ENCODE data around the gene MPP3. TPM values are rescaled to one million over a fixed set of nuclear protein-coding genes. Genes with fewer than 3 reads are reported as not detected.

Gene MPP3
- total and polyA plus RNA-seq, 2 donors: 0.61 to 1.5 TPM

DNA sequence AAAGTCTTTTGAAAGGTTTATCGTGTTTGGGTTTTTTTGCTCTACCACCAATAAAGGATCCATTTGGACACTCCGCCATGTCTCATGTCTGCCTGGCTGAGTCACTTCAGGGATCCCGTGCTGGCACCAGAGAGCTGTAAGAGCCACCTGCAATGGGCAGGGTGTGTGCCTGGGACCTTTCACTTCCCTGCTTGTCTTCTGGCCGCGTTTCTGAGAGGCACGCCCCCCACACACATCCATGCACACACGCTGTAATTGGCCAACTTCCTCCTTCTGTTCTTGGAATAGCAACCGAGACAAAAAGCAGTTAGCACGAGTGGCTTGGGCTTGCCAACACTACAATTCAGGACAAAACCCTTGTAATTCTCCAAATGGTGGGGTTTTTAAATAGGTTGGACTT is 64.6 kb downstream of the MPP3 start:
- no peaks in the 10 kb centered on the region for H3K27me3 ChIP-seq (ENCODE audit: control insufficient read depth in 2 of 2, insufficient read depth in 1 of 2, low read length in 1 of 2)
- no peak overlapping the region for H3K4me3 ChIP-seq (ENCODE audit: low read length in 2 of 2)
- no peak overlapping the region for H3K27ac ChIP-seq (ENCODE audit: low read depth in 1 of 2, low read length in 1 of 2)
- H3K36me3 ChIP-seq (ENCODE audit: control insufficient read depth in 2 of 2, insufficient read depth in 2 of 2, low read length in 1 of 2): peaks cover 2 to 4% of the 10 kb centered on the region in 2 donors
- 23% methylated on average over 9 of the region's 9 CpGs for WGBS
- no peaks in the 10 kb centered on the region for H3K9me3 ChIP-seq (ENCODE audit: control insufficient read depth in 2 of 2, insufficient read depth in 1 of 2, low read length in 1 of 2)
- peaks cover 0 to 3% of the 10 kb centered on the region in 2 donors for H3K4me1 ChIP-seq (ENCODE audit: control insufficient read depth in 2 of 2, insufficient read depth in 2 of 2, low read length in 2 of 2)
- DNase-seq (ENCODE audit: low read depth in 6 of 9, low spot score in 9 of 9): peak in 1 of 9 donors; percentile 16

DNA sequence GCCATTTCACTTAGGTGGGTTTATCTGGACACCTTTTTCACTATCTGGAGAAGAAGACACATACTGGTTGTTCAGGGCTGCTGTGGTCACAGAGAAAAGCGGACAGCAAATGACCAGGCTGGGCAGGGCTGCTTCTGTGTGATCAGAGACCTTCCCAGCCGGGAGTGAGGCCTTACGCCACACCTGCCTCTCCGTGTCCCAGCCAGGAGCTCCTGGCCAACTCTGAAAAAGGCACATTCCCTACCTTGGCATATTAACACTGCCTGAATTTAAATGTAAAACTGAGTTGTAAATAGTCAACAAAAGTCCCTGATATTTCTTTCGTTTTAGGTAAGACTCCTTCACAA is 65.3 kb downstream of the MPP3 start:
- Histone ChIP-seq H3K27ac (ENCODE audit: low read depth in 1 of 2, low read length in 1 of 2) (no peak overlapping the region), H3K4me3 (ENCODE audit: low read length in 2 of 2) (no peak overlapping the region), H3K27me3 (ENCODE audit: control insufficient read depth in 2 of 2, insufficient read depth in 1 of 2, low read length in 1 of 2) (no peaks in the 10 kb centered on the region), H3K9me3 (ENCODE audit: control insufficient read depth in 2 of 2, insufficient read depth in 1 of 2, low read length in 1 of 2) (no peaks in the 10 kb centered on the region), H3K36me3 (ENCODE audit: control insufficient read depth in 2 of 2, insufficient read depth in 2 of 2, low read length in 1 of 2) (peaks cover 2 to 4% of the 10 kb centered on the region in 2 donors), H3K4me1 (ENCODE audit: control insufficient read depth in 2 of 2, insufficient read depth in 2 of 2, low read length in 2 of 2) (no peaks in the 10 kb centered on the region)
- 86% methylated on average over 5 of the region's 5 CpGs for WGBS
- no peak for DNase-seq (ENCODE audit: low read depth in 6 of 9, low spot score in 9 of 9)

DNA sequence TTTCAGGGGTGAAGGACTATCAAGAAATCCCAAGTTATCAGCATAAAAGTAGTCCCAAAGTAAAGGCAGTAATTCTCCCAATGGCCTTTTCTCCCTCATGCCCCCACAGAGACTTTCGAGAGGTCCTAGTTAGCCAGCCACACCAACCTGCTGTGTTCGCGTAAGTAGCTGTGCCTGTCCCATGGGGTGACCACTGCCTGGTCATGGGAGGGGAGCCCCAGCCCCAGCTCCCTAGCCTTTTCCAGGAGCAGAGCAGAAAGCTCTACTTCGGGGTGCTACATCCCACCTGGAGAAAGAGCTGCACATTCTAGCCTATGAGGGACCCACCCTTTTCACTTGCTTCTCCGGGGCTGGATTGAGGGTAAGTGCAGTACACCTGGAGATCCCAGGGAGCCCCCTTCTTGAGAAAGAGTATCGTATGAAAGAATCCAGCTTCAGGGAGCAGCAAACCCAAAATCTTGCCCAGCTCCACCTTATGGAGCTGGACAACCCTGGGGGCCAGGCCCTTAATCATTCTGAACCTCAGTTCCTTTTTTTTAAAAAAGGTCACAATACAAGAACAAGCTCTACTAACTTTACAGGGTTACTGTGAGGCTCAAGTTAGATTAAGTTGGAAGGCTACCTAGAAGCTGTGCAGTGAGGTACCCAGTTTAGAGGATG is 65.8 kb downstream of the MPP3 start:
- H3K36me3 ChIP-seq (ENCODE audit: control insufficient read depth in 2 of 2, insufficient read depth in 2 of 2, low read length in 1 of 2): peaks cover 2 to 4% of the 10 kb centered on the region in 2 donors
- 88% methylated on average over 6 of the region's 6 CpGs for WGBS
- no peak overlapping the region for H3K4me3 ChIP-seq (ENCODE audit: low read length in 2 of 2)
- no peaks in the 10 kb centered on the region for H3K9me3 ChIP-seq (ENCODE audit: control insufficient read depth in 2 of 2, insufficient read depth in 1 of 2, low read length in 1 of 2)
- no peak for DNase-seq (ENCODE audit: low read depth in 6 of 9, low spot score in 9 of 9)
- H3K4me1 ChIP-seq (ENCODE audit: control insufficient read depth in 2 of 2, insufficient read depth in 2 of 2, low read length in 2 of 2): no peaks in the 10 kb centered on the region
- no peaks in the 10 kb centered on the region for H3K27me3 ChIP-seq (ENCODE audit: control insufficient read depth in 2 of 2, insufficient read depth in 1 of 2, low read length in 1 of 2)
- H3K27ac ChIP-seq (ENCODE audit: low read depth in 1 of 2, low read length in 1 of 2): no peak overlapping the region

DNA sequence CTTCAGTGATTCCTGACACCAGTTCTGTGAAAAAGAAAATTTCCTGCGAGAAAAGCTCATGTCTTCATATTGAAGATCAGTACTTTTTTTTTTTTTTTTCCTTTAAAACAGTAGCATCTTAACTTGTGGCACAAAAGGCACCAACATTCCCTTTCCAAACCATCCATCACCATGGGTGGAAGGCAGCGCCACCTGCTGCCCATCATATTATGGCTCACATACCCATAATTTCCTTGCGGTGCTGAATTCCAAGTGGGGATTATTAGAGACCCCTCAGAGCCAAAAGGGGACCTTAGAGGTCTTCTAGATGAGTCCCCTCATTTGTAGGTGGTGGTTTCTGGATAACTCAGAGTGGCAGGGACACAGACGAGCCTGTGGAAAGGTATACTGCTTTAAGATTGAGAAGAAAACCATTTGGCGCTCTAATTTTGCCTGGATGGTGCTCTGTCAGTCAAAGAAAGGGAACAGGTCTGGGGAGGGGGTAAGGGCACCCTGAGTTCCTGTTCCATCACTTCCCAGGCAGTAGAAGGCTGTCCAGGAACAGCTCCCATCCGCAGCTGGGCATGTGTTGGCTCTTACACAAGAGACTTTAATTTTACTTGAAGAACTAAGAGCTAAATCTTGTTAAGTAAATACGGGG is 66.4 kb downstream of the MPP3 start:
- DNase-seq (ENCODE audit: low read depth in 6 of 9, low spot score in 9 of 9): peak in 3 of 9 donors; percentile 30 to 50 (median 35)
- Histone ChIP-seq H3K27me3 (ENCODE audit: control insufficient read depth in 2 of 2, insufficient read depth in 1 of 2, low read length in 1 of 2) (no peaks in the 10 kb centered on the region), H3K4me1 (ENCODE audit: control insufficient read depth in 2 of 2, insufficient read depth in 2 of 2, low read length in 2 of 2) (no peaks in the 10 kb centered on the region), H3K27ac (ENCODE audit: low read depth in 1 of 2, low read length in 1 of 2) (no peak overlapping the region), H3K36me3 (ENCODE audit: control insufficient read depth in 2 of 2, insufficient read depth in 2 of 2, low read length in 1 of 2) (peaks cover 2 to 4% of the 10 kb centered on the region in 2 donors), H3K9me3 (ENCODE audit: control insufficient read depth in 2 of 2, insufficient read depth in 1 of 2, low read length in 1 of 2) (no peaks in the 10 kb centered on the region), H3K4me3 (ENCODE audit: low read length in 2 of 2) (no peak overlapping the region)
- 82% methylated on average over 7 of the region's 7 CpGs for WGBS

DNA sequence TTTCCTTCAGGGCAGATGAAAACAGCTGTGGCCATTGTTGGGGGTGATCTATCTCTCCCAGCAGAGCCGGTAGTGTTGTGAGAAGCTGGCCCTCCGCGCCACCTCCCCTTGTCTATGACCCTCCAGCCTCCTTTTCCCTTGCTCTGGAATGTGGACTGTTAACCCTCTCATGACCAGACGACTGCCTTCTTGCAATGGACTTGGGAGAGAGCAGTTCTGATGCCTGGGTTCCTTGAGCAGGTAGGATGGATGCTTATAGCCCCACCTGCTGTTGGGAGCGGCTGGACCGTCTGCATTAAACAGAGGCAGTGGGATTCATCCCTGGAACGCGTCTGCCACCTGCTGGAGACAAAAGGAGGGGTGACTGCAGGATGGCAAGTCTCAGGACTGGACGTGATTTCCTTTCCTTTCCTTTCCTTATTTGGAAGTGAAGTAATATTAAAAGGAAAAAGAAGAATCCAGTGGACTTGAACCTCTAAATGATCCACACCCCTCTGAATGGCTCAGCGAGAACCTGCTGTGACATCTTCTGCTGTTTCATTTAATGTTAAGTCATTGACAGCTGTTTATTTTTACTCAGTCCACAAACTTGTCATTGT is 72.6 kb downstream of the MPP3 start:
- Histone ChIP-seq H3K36me3 (ENCODE audit: control insufficient read depth in 2 of 2, insufficient read depth in 2 of 2, low read length in 1 of 2) (no peaks in the 10 kb centered on the region), H3K4me3 (ENCODE audit: low read length in 2 of 2) (no peak overlapping the region), H3K4me1 (ENCODE audit: control insufficient read depth in 2 of 2, insufficient read depth in 2 of 2, low read length in 2 of 2) (no peaks in the 10 kb centered on the region), H3K27ac (ENCODE audit: low read depth in 1 of 2, low read length in 1 of 2) (no peak overlapping the region), H3K27me3 (ENCODE audit: control insufficient read depth in 2 of 2, insufficient read depth in 1 of 2, low read length in 1 of 2) (peaks cover 14 to 36% of the 10 kb centered on the region in 2 donors), H3K9me3 (ENCODE audit: control insufficient read depth in 2 of 2, insufficient read depth in 1 of 2, low read length in 1 of 2) (no peaks in the 10 kb centered on the region)
- WGBS: 21% methylated on average over 10 of the region's 10 CpGs
- peak; percentile 62 to 90 (median 81) for DNase-seq (ENCODE audit: low read depth in 6 of 9, low spot score in 9 of 9)

DNA sequence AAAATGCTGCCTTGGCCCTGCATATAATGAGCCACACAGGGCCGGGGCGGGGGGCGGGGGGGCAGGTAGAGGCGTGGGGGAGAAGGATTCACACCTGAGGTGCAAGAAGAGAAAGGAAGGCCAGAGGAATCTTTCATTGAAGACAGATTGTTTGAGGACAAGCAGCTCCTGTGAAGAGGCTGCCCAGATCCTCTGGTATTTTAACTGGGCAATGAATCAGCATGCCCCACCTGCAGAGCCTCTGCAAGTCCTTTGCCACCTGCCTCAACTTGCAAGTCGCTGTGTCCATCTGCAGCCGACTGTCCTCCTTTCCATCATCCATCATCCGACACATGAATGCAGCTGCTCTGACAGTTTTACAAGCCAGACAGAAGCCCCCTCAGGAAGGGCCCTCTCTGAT is 73.1 kb downstream of the MPP3 start:
- no peaks in the 10 kb centered on the region for H3K36me3 ChIP-seq (ENCODE audit: control insufficient read depth in 2 of 2, insufficient read depth in 2 of 2, low read length in 1 of 2)
- WGBS: 93% methylated on average over 7 of the region's 7 CpGs
- peaks cover 19 to 41% of the 10 kb centered on the region in 2 donors for H3K27me3 ChIP-seq (ENCODE audit: control insufficient read depth in 2 of 2, insufficient read depth in 1 of 2, low read length in 1 of 2)
- H3K4me3 ChIP-seq (ENCODE audit: low read length in 2 of 2): no peak overlapping the region
- H3K4me1 ChIP-seq (ENCODE audit: control insufficient read depth in 2 of 2, insufficient read depth in 2 of 2, low read length in 2 of 2): no peaks in the 10 kb centered on the region
- no peaks in the 10 kb centered on the region for H3K9me3 ChIP-seq (ENCODE audit: control insufficient read depth in 2 of 2, insufficient read depth in 1 of 2, low read length in 1 of 2)
- DNase-seq (ENCODE audit: low read depth in 6 of 9, low spot score in 9 of 9): no peak
- H3K27ac ChIP-seq (ENCODE audit: low read depth in 1 of 2, low read length in 1 of 2): no peak overlapping the region

DNA sequence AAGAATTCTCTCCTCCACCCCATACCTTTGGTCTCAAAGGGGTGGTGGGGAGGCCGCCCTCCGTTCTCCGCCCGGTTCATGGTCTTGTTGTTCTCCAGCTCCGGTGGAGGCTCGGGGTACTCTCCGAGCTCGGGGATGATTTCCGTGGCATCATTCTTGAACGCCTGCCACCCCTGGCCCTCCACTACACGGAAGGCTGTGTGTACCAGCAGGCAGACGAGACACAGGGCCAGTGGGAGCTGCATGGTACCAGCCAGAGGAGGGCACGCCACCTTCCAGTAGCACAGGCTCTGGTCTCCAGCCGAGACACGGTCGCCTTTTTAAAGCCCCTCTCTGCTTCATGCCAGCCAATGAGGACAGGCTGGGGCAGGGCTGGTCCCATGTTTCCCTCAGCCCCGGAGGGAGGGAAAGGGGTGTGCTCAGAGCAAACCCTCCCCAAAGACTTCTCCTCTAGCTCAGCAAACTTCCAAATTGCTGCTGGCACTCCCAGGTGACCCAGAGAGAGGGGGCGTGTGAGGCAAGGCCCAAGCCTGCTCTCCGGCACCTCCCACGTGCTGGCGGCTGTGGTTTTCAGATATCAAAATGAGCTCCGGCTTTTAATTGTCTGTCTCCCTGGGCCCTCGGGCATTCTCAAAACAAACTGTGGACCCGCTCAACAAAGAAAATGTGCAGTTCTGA is 74.3 kb downstream of the MPP3 start, which contains the start of gene SOST:
Gene SOST (minus strand): TSS at position 295 of the 678 bp plus-strand sequence. CDS start 50 bp downstream, at position 245.
- Histone ChIP-seq H3K36me3 (ENCODE audit: control insufficient read depth in 2 of 2, insufficient read depth in 2 of 2, low read length in 1 of 2) (no peaks in the 10 kb centered on the region), H3K4me3 (ENCODE audit: low read length in 2 of 2) (no peak within 1 kb of the TSS), H3K27me3 (ENCODE audit: control insufficient read depth in 2 of 2, insufficient read depth in 1 of 2, low read length in 1 of 2) (peaks cover 26 to 50% of the 10 kb centered on the region in 2 donors), H3K9me3 (ENCODE audit: control insufficient read depth in 2 of 2, insufficient read depth in 1 of 2, low read length in 1 of 2) (no peaks in the 10 kb centered on the region), H3K27ac (ENCODE audit: low read depth in 1 of 2, low read length in 1 of 2) (no peak within 1 kb of the TSS), H3K4me1 (ENCODE audit: control insufficient read depth in 2 of 2, insufficient read depth in 2 of 2, low read length in 2 of 2) (no peaks in the 10 kb centered on the region)
- DNase-seq (ENCODE audit: low read depth in 6 of 9, low spot score in 9 of 9): no peak
- 95% methylated on average over 24 of the region's 24 CpGs for WGBS

DNA sequence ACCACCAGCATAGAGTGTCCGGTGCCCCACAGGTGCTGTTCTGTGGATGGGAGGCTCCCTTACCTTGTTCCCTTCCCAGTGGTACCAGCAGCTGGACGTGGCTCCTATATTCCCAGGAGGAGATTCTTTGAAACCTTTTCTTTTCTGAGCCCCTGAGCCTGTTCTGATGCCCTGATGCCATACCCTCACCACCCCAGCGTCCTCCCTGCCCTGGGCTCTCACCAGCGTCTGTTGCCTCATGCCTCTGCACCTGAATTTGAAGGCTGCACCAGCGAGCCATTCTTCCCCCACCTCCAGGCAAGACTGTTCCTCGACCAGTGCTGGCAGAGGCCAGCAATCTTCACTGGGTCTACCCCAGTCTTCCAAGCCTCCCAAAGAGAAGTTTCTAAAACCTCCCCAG is 74.9 kb downstream of the MPP3 start:
- 87% methylated on average over 6 of the region's 6 CpGs for WGBS
- H3K27ac ChIP-seq (ENCODE audit: low read depth in 1 of 2, low read length in 1 of 2): no peak overlapping the region
- peaks cover 30 to 55% of the 10 kb centered on the region in 2 donors for H3K27me3 ChIP-seq (ENCODE audit: control insufficient read depth in 2 of 2, insufficient read depth in 1 of 2, low read length in 1 of 2)
- H3K36me3 ChIP-seq (ENCODE audit: control insufficient read depth in 2 of 2, insufficient read depth in 2 of 2, low read length in 1 of 2): no peaks in the 10 kb centered on the region
- H3K4me3 ChIP-seq (ENCODE audit: low read length in 2 of 2): no peak overlapping the region
- no peaks in the 10 kb centered on the region for H3K4me1 ChIP-seq (ENCODE audit: control insufficient read depth in 2 of 2, insufficient read depth in 2 of 2, low read length in 2 of 2)
- no peaks in the 10 kb centered on the region for H3K9me3 ChIP-seq (ENCODE audit: control insufficient read depth in 2 of 2, insufficient read depth in 1 of 2, low read length in 1 of 2)
- no peak for DNase-seq (ENCODE audit: low read depth in 6 of 9, low spot score in 9 of 9)

DNA sequence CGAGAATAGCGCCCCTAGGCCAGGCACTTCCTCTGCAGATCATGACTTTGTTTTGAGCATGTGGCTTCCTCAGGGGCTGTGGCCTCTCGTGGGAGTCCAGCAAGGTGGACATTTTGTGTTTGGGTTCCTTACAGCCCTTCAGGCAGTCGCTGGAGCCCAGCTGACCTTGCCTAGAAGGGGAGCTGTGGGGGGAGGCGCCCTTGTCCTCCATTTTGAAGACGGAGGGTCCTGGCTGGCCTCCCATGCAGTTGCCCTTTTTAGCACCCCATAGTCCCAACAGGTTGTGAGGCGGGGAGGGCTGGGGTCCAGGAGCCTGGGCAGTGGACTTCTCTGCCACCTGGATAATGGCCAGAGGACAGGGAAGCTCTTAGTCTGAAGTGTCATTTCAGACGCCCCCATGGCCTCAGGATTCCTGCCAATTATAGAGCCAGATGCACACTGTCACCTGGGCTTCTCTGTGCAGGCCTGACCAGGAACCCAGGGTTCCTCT is 75.7 kb downstream of the MPP3 start:
- no peak for DNase-seq (ENCODE audit: low read depth in 6 of 9, low spot score in 9 of 9)
- no peaks in the 10 kb centered on the region for H3K36me3 ChIP-seq (ENCODE audit: control insufficient read depth in 2 of 2, insufficient read depth in 2 of 2, low read length in 1 of 2)
- 89% methylated on average over 8 of the region's 8 CpGs for WGBS
- peaks cover 30 to 62% of the 10 kb centered on the region in 2 donors for H3K27me3 ChIP-seq (ENCODE audit: control insufficient read depth in 2 of 2, insufficient read depth in 1 of 2, low read length in 1 of 2)
- H3K27ac ChIP-seq (ENCODE audit: low read depth in 1 of 2, low read length in 1 of 2): no peak overlapping the region
- no peaks in the 10 kb centered on the region for H3K4me1 ChIP-seq (ENCODE audit: control insufficient read depth in 2 of 2, insufficient read depth in 2 of 2, low read length in 2 of 2)
- no peak overlapping the region for H3K4me3 ChIP-seq (ENCODE audit: low read length in 2 of 2)
- H3K9me3 ChIP-seq (ENCODE audit: control insufficient read depth in 2 of 2, insufficient read depth in 1 of 2, low read length in 1 of 2): no peaks in the 10 kb centered on the region
